HG02571 (cell line): ENCODE results near the gene LPCAT3.
"Not testable (repeated sequence)": the region's sequence is repeated elsewhere in the genome, so short reads cannot be mapped to it uniquely, and the experiment has no call there.

ENCODE experiments used
- ATAC-seq: cut with Tn5 transposase; IDR thresholded peaks from one replicate; pipeline ENCODE4 v1.9.1; 2021; ENCODE audit warnings: mild to moderate bottlenecking, moderate library complexity; ENCODE audit not compliant: unreplicated experiment

Gene LPCAT3

GRCh38 chr12:7018350-7019042 lies at the start of gene LPCAT3:
TSS of gene LPCAT3 (minus strand) at chr12:7018476. CDS start at chr12:7018424, 52 bp downstream.
- ATAC-seq = peak; percentile 93

GRCh38 chr12:7067096-7067495 lies 48.8 kb upstream of the LPCAT3 start:
- ATAC-seq = no peak

- no peak for ATAC-seq
Observed at GRCh38 chr12:7066596-7066995, 48.3 kb upstream of the LPCAT3 start.

- ATAC-seq = no peak
Observed at GRCh38 chr12:7065073-7065623, 46.9 kb upstream of the LPCAT3 start.

- ATAC-seq = no peak
Observed at GRCh38 chr12:7064516-7064915, 46.2 kb upstream of the LPCAT3 start.

- ATAC-seq = no peak
Observed at GRCh38 chr12:7061596-7061995, 43.3 kb upstream of the LPCAT3 start.

GRCh38 chr12:7061138-7061537 lies 42.9 kb upstream of the LPCAT3 start:
- ATAC-seq = no peak

- no peak for ATAC-seq
Observed at GRCh38 chr12:7060353-7060954, 42.2 kb upstream of the LPCAT3 start, which contains the start of gene C1S. TSS of gene C1S (plus strand) at chr12:7060718. CDS start at chr12:7061913, 1,195 bp downstream.

GRCh38 chr12:7059780-7060179 lies 41.5 kb upstream of the LPCAT3 start:
- no peak for ATAC-seq

- no peak for ATAC-seq
Observed at GRCh38 chr12:7058850-7059395, 40.6 kb upstream of the LPCAT3 start.

GRCh38 chr12:7058163-7058845 lies 40.0 kb upstream of the LPCAT3 start:
- ATAC-seq = no peak

- not testable (repeated sequence) for ATAC-seq
Observed at GRCh38 chr12:7055736-7056135, 37.5 kb upstream of the LPCAT3 start.

- ATAC-seq = no peak
Observed at GRCh38 chr12:7054925-7055324, 36.6 kb upstream of the LPCAT3 start.

- not testable (repeated sequence) for ATAC-seq
Observed at GRCh38 chr12:7049973-7050372, 31.7 kb upstream of the LPCAT3 start.

GRCh38 chr12:7049445-7049951 lies 31.2 kb upstream of the LPCAT3 start:
- ATAC-seq = not testable (repeated sequence)

- no peak for ATAC-seq
Observed at GRCh38 chr12:7047306-7047705, 29.0 kb upstream of the LPCAT3 start.

GRCh38 chr12:7046383-7047105 lies 28.3 kb upstream of the LPCAT3 start:
- no peak for ATAC-seq

GRCh38 chr12:7045913-7046312 lies 27.6 kb upstream of the LPCAT3 start:
- no peak for ATAC-seq

- no peak for ATAC-seq
Observed at GRCh38 chr12:7042842-7043241, 24.6 kb upstream of the LPCAT3 start.

- no peak for ATAC-seq
Observed at GRCh38 chr12:7039403-7039802, 21.1 kb upstream of the LPCAT3 start.
